NOMO-1 treated with DMSO at 0.1 percent for 48 hours (cell line): ENCODE measurements around the gene CENPE.

Experiments used
- DNase-seq: peaks from one replicate; lab custom pipeline; 2025; ENCODE audit not compliant: unreplicated experiment; lab: John Stamatoyannopoulos, UW

Gene CENPE

DNA sequence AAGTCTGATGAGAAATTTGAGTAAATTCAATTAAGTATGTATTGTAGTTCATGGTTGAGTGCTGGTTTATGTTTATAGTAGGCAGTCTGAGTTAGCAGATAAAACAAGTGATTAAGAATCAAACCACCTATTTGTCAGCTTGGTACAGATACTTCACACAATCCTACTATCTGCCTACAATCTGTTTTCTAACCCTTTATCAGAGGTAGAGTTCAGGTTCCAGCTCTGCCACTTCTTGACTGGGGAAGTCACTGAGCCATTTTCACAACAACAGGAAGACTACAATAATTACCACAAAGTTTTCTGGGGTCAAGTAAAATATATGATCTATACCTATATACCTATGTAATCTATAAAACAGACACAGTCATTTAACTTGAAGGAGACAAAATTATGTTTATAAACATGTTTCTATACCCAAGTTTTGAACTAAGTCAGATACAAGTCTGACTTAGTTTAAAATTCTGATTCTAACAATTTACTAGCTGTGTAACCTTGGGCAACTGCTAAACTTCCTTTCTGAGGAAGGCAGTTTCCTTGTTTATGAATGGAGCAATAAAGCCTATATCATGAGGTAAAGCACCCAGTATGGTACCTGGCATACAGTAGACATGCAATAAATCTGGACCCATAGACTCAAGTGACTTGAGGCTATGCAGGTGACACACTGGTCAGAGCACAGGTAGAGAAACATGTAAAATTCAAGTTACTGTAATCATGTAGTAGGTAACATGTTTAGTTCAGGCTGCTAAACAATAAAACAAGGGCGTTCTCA lies 61.3 kb downstream of the CENPE start:
- no peak for DNase-seq

DNA sequence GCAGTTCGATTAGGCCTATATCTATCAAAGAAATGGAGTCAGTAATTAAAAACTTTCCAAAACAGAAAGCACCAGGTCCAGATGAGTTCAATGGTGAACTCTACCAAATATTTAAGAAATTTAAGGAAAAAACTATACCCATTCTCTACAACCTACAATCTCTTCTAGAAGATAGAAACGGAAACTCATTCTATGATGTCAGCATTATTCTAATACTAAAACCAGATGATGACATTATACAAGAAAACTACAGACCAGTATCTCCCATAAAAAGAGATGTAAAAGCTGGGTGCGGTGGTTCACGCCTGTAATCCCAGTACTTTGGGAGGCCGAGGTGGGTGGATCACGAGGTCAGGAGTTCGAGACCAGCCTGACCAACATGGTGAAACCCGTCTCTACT lies 69.0 kb downstream of the CENPE start:
- no peak for DNase-seq

GRCh38 chr4:103126126-103126525 lies 72.0 kb downstream of the CENPE start:
- DNase-seq = no peak

GRCh38 chr4:103123114-103123513 lies 75.0 kb downstream of the CENPE start:
- no peak for DNase-seq

DNA sequence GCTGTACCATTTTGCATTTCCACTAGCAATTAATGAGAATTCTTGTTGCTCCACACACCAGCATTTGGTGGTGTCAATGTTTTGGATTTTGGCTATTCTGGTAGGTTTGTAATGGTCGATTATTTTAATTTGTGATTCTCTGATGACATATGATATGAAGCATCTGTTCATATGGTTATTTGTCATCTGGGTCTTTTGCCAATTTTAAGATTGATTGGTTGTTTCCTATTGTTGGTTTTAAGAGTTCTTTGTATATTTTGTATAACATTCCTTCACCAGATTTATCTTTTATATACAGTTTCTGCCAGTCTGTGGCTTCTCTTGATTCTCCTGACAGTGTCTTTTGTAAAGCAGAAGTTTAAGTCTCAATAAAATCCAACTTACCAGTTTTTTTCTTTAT lies 80.0 kb downstream of the CENPE start:
- no peak for DNase-seq

DNA sequence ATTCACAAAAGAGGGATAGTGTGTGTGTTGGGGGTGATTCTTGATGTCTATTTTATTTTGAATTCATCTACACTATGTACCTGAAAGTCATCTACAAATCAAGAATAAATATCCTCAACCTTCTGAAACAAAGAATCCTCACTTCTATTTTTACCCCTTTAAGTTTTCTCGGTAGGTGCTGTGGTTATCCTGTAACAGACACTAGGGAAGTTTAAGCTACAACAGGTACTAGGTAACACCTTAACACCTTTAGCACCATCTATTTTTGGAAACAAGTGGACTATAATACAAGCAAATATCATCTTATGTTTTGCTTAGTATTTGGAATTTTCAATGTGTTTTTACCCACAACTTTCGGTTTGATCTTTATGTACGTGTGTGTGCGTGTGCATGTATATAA lies 86.5 kb downstream of the CENPE start:
- DNase-seq = no peak

- DNase-seq = no peak
Measured at GRCh38 chr4:103108542-103108941, 89.6 kb downstream of the CENPE start.

DNA sequence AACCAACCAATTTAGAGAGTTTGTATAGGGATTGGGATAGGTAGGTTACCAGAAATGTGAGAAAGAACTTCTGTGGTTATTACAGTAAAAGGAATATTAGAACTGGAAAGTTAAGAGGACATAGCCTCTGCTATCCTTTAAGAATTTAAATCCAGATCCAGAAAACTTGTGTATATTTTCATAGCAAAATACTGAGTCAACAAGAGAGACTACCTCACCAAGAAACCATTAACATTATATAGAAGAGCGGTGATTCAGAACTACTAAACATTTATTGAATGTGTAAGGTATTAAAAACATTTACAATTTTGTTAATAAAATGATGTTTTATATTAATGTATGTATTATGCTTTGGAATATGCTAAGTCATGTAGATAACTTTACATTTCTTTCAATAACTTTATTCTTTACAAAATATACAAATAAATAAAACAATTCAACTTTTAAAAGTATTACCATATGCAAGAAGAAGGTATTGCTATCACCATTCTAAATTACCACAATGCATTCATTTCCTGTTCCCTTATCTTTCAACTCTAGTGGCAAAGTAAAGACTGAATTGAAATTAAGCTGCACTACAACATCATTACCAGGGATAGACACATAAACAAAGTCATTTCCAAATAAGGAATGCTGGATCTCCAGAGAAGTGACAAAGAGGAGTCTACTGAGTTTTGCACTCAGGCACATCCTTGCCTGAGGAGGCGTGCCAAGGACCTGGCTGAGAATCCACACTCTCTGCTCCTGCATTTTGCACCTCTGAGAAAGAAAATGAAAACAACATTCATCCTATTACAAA lies 92.4 kb downstream of the CENPE start:
- no peak for DNase-seq

- no peak for DNase-seq
Measured at GRCh38 chr4:103104886-103105285, 93.3 kb downstream of the CENPE start.

DNA sequence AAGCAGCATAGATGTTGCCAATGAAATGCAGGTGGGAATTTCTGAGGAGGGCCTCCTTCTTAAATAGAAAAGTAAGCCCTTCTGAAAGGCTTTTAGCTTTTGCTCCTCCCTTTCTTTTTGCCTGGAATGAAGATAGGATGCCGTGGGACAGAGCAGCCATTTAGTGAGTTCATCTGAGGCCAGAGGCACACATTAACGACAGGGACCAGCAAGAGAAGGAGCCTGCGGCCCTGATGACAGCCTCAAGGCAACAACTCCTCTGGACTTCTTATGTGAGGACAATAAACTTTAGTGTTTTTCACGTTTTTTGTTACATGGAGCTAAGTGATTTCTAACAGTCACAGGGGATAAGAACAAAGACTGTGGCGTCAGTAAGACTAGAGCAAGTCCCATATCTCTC lies 97.5 kb downstream of the CENPE start:
- DNase-seq = no peak

GRCh38 chr4:103099691-103100392 lies 98.3 kb downstream of the CENPE start, which contains the start of gene BDH2:
Gene BDH2, minus strand, starts transcription at chr4:103099834. Its CDS starts 3,580 bp downstream, at chr4:103096254.
- DNase-seq = peak; percentile 94

DNA sequence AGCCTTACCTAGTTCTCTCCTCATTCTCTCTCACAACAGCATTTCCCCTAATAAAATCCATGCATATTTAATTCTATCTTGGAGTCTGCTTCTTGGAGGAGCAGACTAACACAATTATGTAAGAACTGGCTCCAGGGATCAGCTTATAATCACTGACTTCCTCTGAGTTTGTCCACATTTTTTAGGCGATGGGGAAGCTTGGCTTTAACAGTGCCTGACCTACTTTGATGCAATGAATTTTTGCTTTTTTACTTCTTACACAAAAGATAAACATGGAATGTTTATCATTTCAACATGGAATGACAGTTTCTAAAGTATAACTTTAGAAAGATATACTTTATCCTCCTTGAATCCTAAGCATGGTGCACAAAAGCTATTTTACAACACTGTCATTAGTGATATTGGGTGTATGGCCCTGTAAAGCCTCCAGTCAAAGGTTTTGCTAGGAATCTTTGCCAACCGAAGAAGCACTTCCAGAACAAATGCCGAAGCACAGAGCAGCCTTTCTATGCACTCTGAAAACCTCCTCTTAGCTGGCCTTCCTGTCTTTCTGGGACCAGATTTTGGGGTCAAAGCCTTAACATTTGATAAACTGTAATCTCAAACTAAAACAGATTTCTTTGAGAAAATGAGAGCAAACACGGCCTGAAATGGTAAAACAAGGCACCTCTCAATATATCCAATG lies 99.2 kb downstream of the CENPE start:
- DNase-seq = no peak

GRCh38 chr4:103098341-103098740 lies 99.8 kb downstream of the CENPE start:
- no peak for DNase-seq

GRCh38 chr4:103097112-103097511 lies 101.0 kb downstream of the CENPE start:
- no peak for DNase-seq

GRCh38 chr4:103095080-103095479 lies 103.1 kb downstream of the CENPE start:
- DNase-seq = no peak

- no peak for DNase-seq
Measured at GRCh38 chr4:103092245-103092644, 105.9 kb downstream of the CENPE start.

- peak; percentile 71 for DNase-seq
Measured at GRCh38 chr4:103091601-103092223, 106.4 kb downstream of the CENPE start.

GRCh38 chr4:103089481-103089880 lies 108.7 kb downstream of the CENPE start:
- DNase-seq = no peak

DNA sequence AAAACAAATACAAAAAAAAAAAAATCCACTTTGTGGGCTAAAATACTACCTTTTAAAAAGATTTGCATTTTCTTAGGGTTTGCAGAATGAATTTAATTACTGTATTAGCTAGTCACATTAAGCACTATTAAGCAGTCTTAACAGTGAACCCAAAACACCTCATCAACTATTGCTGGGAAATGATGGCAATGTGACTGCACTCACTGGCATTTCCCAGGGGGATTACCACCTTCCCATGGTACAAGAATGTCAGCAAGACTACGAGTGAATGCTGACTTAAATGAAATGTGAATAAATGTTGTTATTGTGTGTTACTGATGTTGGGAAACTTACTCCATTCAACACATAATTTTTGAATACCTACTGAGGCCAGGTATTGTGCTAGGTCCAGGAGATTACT lies 111.6 kb downstream of the CENPE start:
- no peak for DNase-seq

- DNase-seq = no peak
Measured at GRCh38 chr4:103085555-103086196, 112.5 kb downstream of the CENPE start.
